RWPE2 (cell line): ENCODE data around the gene HIVEP2.

Experiments
- ATAC-seq: fragments of 200-7000 bp; cut with Tn5 transposase; 3 replicates; pipeline ENCODE4 v1.9.1; 2021; ENCODE audit warnings: low read depth
- DNase-seq: peaks from one replicate; pipeline ENCODE4 v3.0.0-alpha.2; 2020; ENCODE audit warnings: low spot score
- H3K27ac ChIP-seq: fragments of 450-650 bp; 2 replicates; pipeline ENCODE4 v1.5.1; 2017; ENCODE audit warnings: mild to moderate bottlenecking; ENCODE audit not compliant: poor library complexity, severe bottlenecking
- H3K27me3 ChIP-seq: fragments of 250-450 bp; sonication (Bioruptor Pico); 2 replicates; pipeline ENCODE4 v1.5.1; 2021; ENCODE audit warnings: mild to moderate bottlenecking, moderate library complexity; ENCODE audit not compliant: insufficient read depth, poor library complexity, severe bottlenecking
- H3K36me3 ChIP-seq: fragments of 250-450 bp; sonication (Bioruptor Pico); 2 replicates; pipeline ENCODE4 v1.5.1; 2020; ENCODE audit warnings: low read depth, mild to moderate bottlenecking, moderate library complexity
- H3K4me1 ChIP-seq: fragments of 250-450 bp; sonication (Bioruptor Pico); 2 replicates; pipeline ENCODE4 v1.5.1; 2021; ENCODE audit warnings: mild to moderate bottlenecking, moderate library complexity; ENCODE audit not compliant: insufficient read depth, poor library complexity, severe bottlenecking
- H3K4me3 ChIP-seq: fragments of 250-450 bp; sonication (Bioruptor Pico); 2 replicates; pipeline ENCODE4 v1.5.1; 2021; ENCODE audit warnings: mild to moderate bottlenecking, moderate library complexity; ENCODE audit not compliant: severe bottlenecking
- H3K9me3 ChIP-seq: fragments of 250-450 bp; sonication (Bioruptor Pico); 2 replicates; pipeline ENCODE4 v1.5.1; 2021; ENCODE audit warnings: mild to moderate bottlenecking, moderate library complexity; ENCODE audit not compliant: severe bottlenecking
- TF ChIP-seq, protein P1 (sequence below): fragments of 450-650 bp; IDR thresholded peaks from one replicate; pipeline ENCODE4 v1.5.1; 2017; ENCODE audit warnings: mild to moderate bottlenecking, moderate library complexity; ENCODE audit not compliant: poor library complexity, severe bottlenecking

The HIVEP2 gene

DNA sequence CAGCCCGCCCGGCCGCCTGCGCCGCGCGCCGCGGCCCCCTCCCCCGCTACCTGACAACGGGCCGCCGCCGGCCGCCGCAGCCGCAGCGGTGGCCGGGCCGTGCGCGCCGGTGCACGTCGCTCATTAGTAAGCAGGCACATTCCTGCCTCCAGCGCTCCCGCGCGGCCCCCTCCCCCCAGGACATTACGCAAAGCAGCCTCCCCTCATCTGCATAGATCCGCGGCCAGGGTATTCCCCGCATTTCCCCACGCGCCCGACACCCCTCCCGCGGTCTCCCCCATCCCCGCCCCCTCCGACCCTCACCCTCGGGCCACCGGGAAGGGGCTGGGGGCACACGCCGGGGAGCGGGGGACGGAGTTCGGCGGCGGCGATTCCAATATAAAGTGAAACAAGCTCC, at the start of gene HIVEP2:
HIVEP2 (minus strand) TSS at position 128 of the 397 bp plus-strand sequence. CDS start 170,438 bp downstream, outside the sequence.
- H3K9me3 ChIP-seq, result no peaks in the 10 kb centered on the region
- H3K27ac ChIP-seq, result peak within 1 kb of the TSS; percentile 88
- no peaks in the 10 kb centered on the region for H3K27me3 ChIP-seq
- peak within 1 kb of the TSS; percentile 88 for H3K4me3 ChIP-seq
- DNase-seq (peak; percentile 90), ATAC-seq (peak; percentile 46)
- peaks cover 42% of the 10 kb centered on the region for H3K4me1 ChIP-seq
- H3K36me3 ChIP-seq, result no peaks in the 10 kb centered on the region
- TF ChIP-seq, protein P1, sequence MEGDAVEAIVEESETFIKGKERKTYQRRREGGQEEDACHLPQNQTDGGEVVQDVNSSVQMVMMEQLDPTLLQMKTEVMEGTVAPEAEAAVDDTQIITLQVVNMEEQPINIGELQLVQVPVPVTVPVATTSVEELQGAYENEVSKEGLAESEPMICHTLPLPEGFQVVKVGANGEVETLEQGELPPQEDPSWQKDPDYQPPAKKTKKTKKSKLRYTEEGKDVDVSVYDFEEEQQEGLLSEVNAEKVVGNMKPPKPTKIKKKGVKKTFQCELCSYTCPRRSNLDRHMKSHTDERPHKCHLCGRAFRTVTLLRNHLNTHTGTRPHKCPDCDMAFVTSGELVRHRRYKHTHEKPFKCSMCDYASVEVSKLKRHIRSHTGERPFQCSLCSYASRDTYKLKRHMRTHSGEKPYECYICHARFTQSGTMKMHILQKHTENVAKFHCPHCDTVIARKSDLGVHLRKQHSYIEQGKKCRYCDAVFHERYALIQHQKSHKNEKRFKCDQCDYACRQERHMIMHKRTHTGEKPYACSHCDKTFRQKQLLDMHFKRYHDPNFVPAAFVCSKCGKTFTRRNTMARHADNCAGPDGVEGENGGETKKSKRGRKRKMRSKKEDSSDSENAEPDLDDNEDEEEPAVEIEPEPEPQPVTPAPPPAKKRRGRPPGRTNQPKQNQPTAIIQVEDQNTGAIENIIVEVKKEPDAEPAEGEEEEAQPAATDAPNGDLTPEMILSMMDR, result no peak

DNA sequence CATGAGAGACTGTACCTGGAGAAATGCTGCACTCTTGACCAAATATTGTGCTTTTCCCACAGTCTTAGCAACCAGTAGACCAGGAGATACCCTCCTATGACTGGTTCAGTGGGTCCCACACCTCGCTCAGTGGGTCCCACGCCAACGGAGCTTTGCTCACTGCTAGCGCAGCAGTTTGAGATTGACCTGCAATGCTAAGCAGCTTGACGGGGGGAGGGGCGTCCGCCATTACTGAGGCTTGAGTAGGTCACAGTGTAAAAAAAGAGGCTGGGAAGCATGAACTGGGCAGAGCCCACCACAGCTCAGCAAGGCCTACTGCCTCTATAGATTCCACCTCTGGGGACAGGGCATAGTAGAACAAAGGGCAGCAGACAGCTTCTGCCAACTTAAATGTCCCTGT, 49.0 kb upstream of the HIVEP2 start:
- no peaks in the 10 kb centered on the region for H3K9me3 ChIP-seq
- DNase-seq, result no peak
- H3K27ac ChIP-seq, result no peak overlapping the region
- no peaks in the 10 kb centered on the region for H3K27me3 ChIP-seq
- no peaks in the 10 kb centered on the region for H3K4me1 ChIP-seq
- no peaks in the 10 kb centered on the region for H3K36me3 ChIP-seq
- TF ChIP-seq, protein P1, result no peak
- no peak for ATAC-seq
- no peak overlapping the region for H3K4me3 ChIP-seq

DNA sequence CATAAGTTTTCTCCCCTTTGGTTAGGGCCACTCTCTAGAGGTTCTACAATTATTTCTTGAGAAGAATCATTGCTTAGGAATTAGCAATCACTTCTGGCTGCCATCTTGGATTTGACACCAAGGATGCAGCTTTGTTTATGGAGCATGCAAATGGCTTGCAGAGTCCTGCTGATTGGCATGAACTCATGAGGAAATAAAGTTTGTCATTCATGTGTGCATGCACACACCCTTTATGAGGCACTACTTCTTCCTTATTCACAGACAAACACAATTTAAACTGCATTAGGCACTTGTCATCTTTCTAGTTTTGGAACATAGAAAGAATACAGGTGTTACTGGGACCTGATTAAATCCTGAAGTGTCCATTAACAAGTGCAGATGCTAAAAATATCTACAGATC, 42.5 kb upstream of the HIVEP2 start:
- TF ChIP-seq, protein P1, result no peak
- no peak overlapping the region for H3K4me3 ChIP-seq
- DNase-seq (no peak), ATAC-seq (no peak)
- no peaks in the 10 kb centered on the region for H3K9me3 ChIP-seq
- no peaks in the 10 kb centered on the region for H3K4me1 ChIP-seq
- no peaks in the 10 kb centered on the region for H3K36me3 ChIP-seq
- H3K27ac ChIP-seq, result no peak overlapping the region
- H3K27me3 ChIP-seq, result no peaks in the 10 kb centered on the region

- TF ChIP-seq, protein P1, result no peak
- Histone ChIP-seq H3K4me1 (no peaks in the 10 kb centered on the region), H3K27ac (no peak overlapping the region), H3K9me3 (no peaks in the 10 kb centered on the region), H3K4me3 (no peak overlapping the region), H3K36me3 (no peaks in the 10 kb centered on the region), H3K27me3 (no peaks in the 10 kb centered on the region)
- no peak for DNase-seq
- ATAC-seq, result no peak
These were observed 40.3 kb upstream of the HIVEP2 start for GRCh38 chr6:142985281-142985680.

DNA sequence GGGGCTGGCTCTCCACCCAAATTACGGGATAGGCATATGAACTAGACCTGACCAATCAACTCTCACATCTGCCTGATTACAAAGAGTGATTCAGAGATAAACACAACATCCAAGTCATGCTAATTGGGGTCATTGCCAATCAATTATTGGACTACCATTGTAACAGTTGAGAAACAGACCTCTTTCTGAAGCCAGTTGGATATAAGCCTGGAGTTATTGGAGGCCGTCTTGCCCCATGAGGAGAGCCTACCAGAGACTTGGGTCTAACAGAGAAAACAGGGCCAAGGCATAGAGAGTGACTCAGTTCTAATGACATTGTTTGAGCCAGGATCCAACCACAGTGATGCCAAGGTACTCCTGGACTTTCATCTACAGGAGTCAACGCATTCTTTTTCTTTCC, 39.4 kb upstream of the HIVEP2 start:
- TF ChIP-seq, protein P1, result no peak
- no peaks in the 10 kb centered on the region for H3K27me3 ChIP-seq
- ATAC-seq (no peak), DNase-seq (no peak)
- no peak overlapping the region for H3K4me3 ChIP-seq
- H3K9me3 ChIP-seq, result no peaks in the 10 kb centered on the region
- no peaks in the 10 kb centered on the region for H3K36me3 ChIP-seq
- no peaks in the 10 kb centered on the region for H3K4me1 ChIP-seq
- H3K27ac ChIP-seq, result no peak overlapping the region
